SK-N-SH (cell line): ENCODE measurements around the gene TMED1. TPM values are rescaled to one million over a fixed set of nuclear protein-coding genes. Genes with fewer than 3 reads are reported as not detected.

Experiments used
- CTCF ChIA-PET: fragments of 300-600, 350-600 bp; formaldehyde crosslinking; extraction: SDS; loops from one replicate; lab custom pipeline; 2021; lab: Yijun Ruan, JAX
- POLR2A ChIA-PET: fragments of 350-600 bp; sonication (Branson Sonifier 250); formaldehyde crosslinking; extraction: SDS; loops from one replicate; lab custom pipeline; 2020; ENCODE audit warnings: antibody characterized with exemption, inconsistent platforms; lab: Yijun Ruan, JAX
- DNase-seq: peaks from one replicate; pipeline ENCODE4 v3.0.0; 2012
- H2AFZ ChIP-seq: fragments of 200-600 bp; sonication (generic); 2 replicates; pipeline ENCODE4 v1.8.1; 2016; ENCODE audit warnings: antibody characterized with exemption, mild to moderate bottlenecking, low read depth
- H3F3A ChIP-seq: fragments of 200-600 bp; sonication (generic); replicated peaks from 2 replicates; pipeline ENCODE3; 2016; ENCODE audit warnings: antibody characterized with exemption, mild to moderate bottlenecking; ENCODE audit not compliant: insufficient read depth
- H3K27ac ChIP-seq, 2 experiments: fragments of 200-500 bp in 1 of 2; fragments of 200-600 bp in 1 of 2; sonication (Bioruptor generic) in 1 of 2; sonication (generic), shearing (Covaris generic) in 1 of 2; 2 replicates each; pipeline versions ENCODE4 v1.5.1 to v1.6.1; 2014 to 2016; ENCODE audit warnings: low read depth in 2 of 2, inconsistent platforms in 1 of 2, low read length in 1 of 2, mild to moderate bottlenecking in 1 of 2, mixed read lengths in 1 of 2
- H3K27me3 ChIP-seq: fragments of 200-600 bp; sonication (generic), shearing (Covaris generic); 2 replicates; pipeline ENCODE4 v1.6.1; 2016; ENCODE audit warnings: mixed run types; ENCODE audit not compliant: insufficient read depth
- H3K36me3 ChIP-seq, 2 experiments: fragments of 200-500 bp in 1 of 2; fragments of 200-600 bp in 1 of 2; sonication (Bioruptor generic) in 1 of 2; sonication (generic) in 1 of 2; replicated peaks in 1 of 2; 2 replicates each; pipeline versions ENCODE3 to v1.5.1; 2014 to 2016; ENCODE audit warnings: low read length in 1 of 2, mild to moderate bottlenecking in 1 of 2; ENCODE audit not compliant: insufficient read depth in 2 of 2, control insufficient read depth in 1 of 2
- H3K4me1 ChIP-seq, 2 experiments: fragments of 200-500 bp in 1 of 2; fragments of 200-600 bp in 1 of 2; sonication (Bioruptor generic) in 1 of 2; sonication (generic), shearing (Covaris generic) in 1 of 2; 2 replicates each; pipeline versions ENCODE4 v1.5.1 to v1.6.1; 2014 to 2016; ENCODE audit warnings: low read depth in 1 of 2, low read length in 1 of 2, mixed run types in 1 of 2; ENCODE audit not compliant: insufficient read depth in 2 of 2, control insufficient read depth in 1 of 2
- H3K4me2 ChIP-seq: fragments of 200-600 bp; sonication (generic), shearing (Covaris generic); 2 replicates; pipeline ENCODE4 v1.6.1; 2017; ENCODE audit warnings: mixed run types
- H3K4me3 ChIP-seq, 2 experiments: fragments of 200-500 bp in 1 of 2; fragments of 200-600 bp in 1 of 2; sonication (Bioruptor generic) in 1 of 2; sonication (generic), shearing (Covaris generic) in 1 of 2; 2 replicates each; pipeline versions ENCODE4 v1.5.1 to v1.8.1; 2014 to 2016; ENCODE audit warnings: low read depth in 2 of 2, inconsistent platforms in 1 of 2, low read length in 1 of 2, mild to moderate bottlenecking in 1 of 2, mixed read lengths in 1 of 2, moderate library complexity in 1 of 2
- H3K79me2 ChIP-seq: fragments of 200-600 bp; sonication (generic); 2 replicates; pipeline ENCODE4 v1.8.1; 2017; ENCODE audit warnings: mild to moderate bottlenecking; ENCODE audit not compliant: insufficient read depth
- H3K9ac ChIP-seq: fragments of 200-600 bp; sonication (generic); 2 replicates; pipeline ENCODE4 v1.6.1; 2017; ENCODE audit warnings: mixed run types
- H3K9me2 ChIP-seq: fragments of 200-600 bp; sonication (generic); 2 replicates; pipeline ENCODE4 v1.6.1; 2017; ENCODE audit warnings: mixed run types
- H3K9me3 ChIP-seq: fragments of 200-600 bp; sonication (generic); 2 replicates; pipeline ENCODE4 v1.6.1; 2017; ENCODE audit warnings: mixed run types, mild to moderate bottlenecking, moderate library complexity
- H4K20me1 ChIP-seq: fragments of 200-600 bp; sonication (generic); 2 replicates; pipeline ENCODE4 v1.6.1; 2017; ENCODE audit warnings: mild to moderate bottlenecking, mixed run types; ENCODE audit not compliant: insufficient read depth
- ELF1 ChIP-seq: IDR thresholded peaks from 2 replicates; pipeline ENCODE4 v1.4.0; 2012
- EZH2phosphoT487 ChIP-seq: fragments of 200-600 bp; sonication (generic); IDR thresholded peaks from 2 replicates; pipeline ENCODE4 v1.6.1; 2017; ENCODE audit warnings: low read depth, mixed run types, mild to moderate bottlenecking, antibody characterized with exemption, moderate library complexity, borderline replicate concordance
- FOSL2 ChIP-seq: IDR thresholded peaks from 2 replicates; pipeline ENCODE4 v1.4.0; 2012; ENCODE audit warnings: low read depth, mild to moderate bottlenecking, moderate library complexity, borderline replicate concordance
- FOXM1 ChIP-seq: IDR thresholded peaks from 2 replicates; pipeline ENCODE4 v1.4.0; 2012; ENCODE audit warnings: low read depth, mild to moderate bottlenecking
- GABPA ChIP-seq: IDR thresholded peaks from 2 replicates; pipeline ENCODE4 v1.4.0; 2012; ENCODE audit warnings: low read depth, mild to moderate bottlenecking
- JUND ChIP-seq: IDR thresholded peaks from 2 replicates; pipeline ENCODE4 v1.4.0; 2012
- MEF2A ChIP-seq: IDR thresholded peaks from 2 replicates; pipeline ENCODE4 v1.4.0; 2012; ENCODE audit warnings: low read depth, borderline replicate concordance
- NFIC ChIP-seq: IDR thresholded peaks from 2 replicates; pipeline ENCODE4 v1.4.0; 2012; ENCODE audit warnings: borderline replicate concordance
- NRF1 ChIP-seq: IDR thresholded peaks from 2 replicates; pipeline ENCODE4 v1.6.1; 2012; ENCODE audit warnings: low read depth, mild to moderate bottlenecking, low read length
- RCOR1 ChIP-seq: fragments of 150-350 bp; IDR thresholded peaks from 2 replicates; pipeline ENCODE4 v1.6.1; 2017; ENCODE audit warnings: antibody characterized with exemption, low read length
- RFX5 ChIP-seq: IDR thresholded peaks from 2 replicates; pipeline ENCODE4 v1.6.1; 2012; ENCODE audit warnings: mild to moderate bottlenecking, improper control_type of control experiment, low read length
- RXRA ChIP-seq: IDR thresholded peaks from 2 replicates; pipeline ENCODE4 v1.4.0; 2012; ENCODE audit warnings: low read depth, mild to moderate bottlenecking, borderline replicate concordance
- SMC3 ChIP-seq: IDR thresholded peaks from 2 replicates; pipeline ENCODE4 v1.6.1; 2012; ENCODE audit warnings: low read depth, low read length, improper control_type of control experiment
- TCF12 ChIP-seq: IDR thresholded peaks from 2 replicates; pipeline ENCODE4 v1.4.0; 2012
- TEAD4 ChIP-seq: IDR thresholded peaks from 2 replicates; pipeline ENCODE4 v1.4.0; 2012; ENCODE audit warnings: mild to moderate bottlenecking, borderline replicate concordance; ENCODE audit not compliant: insufficient read depth
- WGBS: methylation state at CpG from one replicate; pipeline ENCODE4 v1.1.6; 2017; ENCODE audit warnings: low lambda C conversion rate; 5-methylcytosine and 5-hydroxymethylcytosine counted together
- polyA plus RNA-seq, 3 experiments: library from polyadenylated mRNA; depleted of rRNA; stranded (reverse); fragments of >200 nt; gene quantifications; 2 replicates each; pipeline ENCODE4 v1.2.3, GENCODE V29; 2012
- TF ChIP-seq, protein P1 (sequence below): fragments of 200-600 bp; sonication (generic); IDR thresholded peaks from 2 replicates; pipeline ENCODE4 v1.6.1; 2017; ENCODE audit warnings: antibody characterized with exemption, mild to moderate bottlenecking, moderate library complexity
- TF ChIP-seq, protein P2 (sequence below): IDR thresholded peaks from 2 replicates; pipeline ENCODE4; 2012
- TF ChIP-seq, protein P3 (sequence below): fragments of 150-350 bp; IDR thresholded peaks from 2 replicates; pipeline ENCODE4 v1.6.1; 2017; ENCODE audit warnings: antibody characterized with exemption, low read length, low read depth, borderline replicate concordance
- TF ChIP-seq, protein P4 (sequence below): IDR thresholded peaks from 2 replicates; pipeline ENCODE4 v1.4.0; 2012; ENCODE audit warnings: low read depth

Gene TMED1
- polyA plus RNA-seq, 1 of the 3 experiments (the other 2 are of a cell fraction), result 92.4 TPM

DNA sequence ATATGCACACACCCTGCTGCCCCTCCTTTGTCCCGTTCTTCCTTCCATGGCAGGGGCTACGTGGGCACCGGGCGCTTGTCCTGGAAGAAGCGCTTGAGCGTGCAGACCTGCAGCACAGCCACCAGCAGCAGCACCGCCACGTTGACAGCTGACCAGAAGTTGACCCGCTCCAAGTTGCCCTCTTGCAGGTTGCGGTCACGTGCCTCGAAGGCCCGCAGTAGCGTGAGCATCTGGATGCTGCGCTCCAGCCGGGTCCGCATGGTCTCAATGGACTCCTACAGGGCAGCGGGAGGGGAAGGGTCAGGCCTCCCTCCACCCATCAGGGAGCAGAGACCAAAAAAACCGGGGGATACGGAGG, 3.1 kb downstream of the TMED1 start:
- DNase-seq, result no peak
- POLR2A ChIA-PET, result no interaction called here
- H3K27ac ChIP-seq, result no peak overlapping the region
- H3K27me3 ChIP-seq, result no peaks in the 10 kb centered on the region
- H3K9me2 ChIP-seq, result no peaks in the 10 kb centered on the region
- H3K36me3 ChIP-seq, result peaks cover 8 to 24% of the 10 kb centered on the region in 2 experiments
- no peaks in the 10 kb centered on the region for H3K9me3 ChIP-seq
- peaks cover 0 to 13% of the 10 kb centered on the region in 2 experiments; a peak in 1 of 4 replicates for H3K4me1 ChIP-seq
- 0 out of 2 replicates have a peak, but pooled peaks cover 10% of the 10 kb centered on the region for H3K79me2 ChIP-seq
- no peak for TF ChIP-seq TCF12
- no peak for TF ChIP-seq FOSL2
- no peak for TF ChIP-seq MEF2A
- TF ChIP-seq, protein P1, sequence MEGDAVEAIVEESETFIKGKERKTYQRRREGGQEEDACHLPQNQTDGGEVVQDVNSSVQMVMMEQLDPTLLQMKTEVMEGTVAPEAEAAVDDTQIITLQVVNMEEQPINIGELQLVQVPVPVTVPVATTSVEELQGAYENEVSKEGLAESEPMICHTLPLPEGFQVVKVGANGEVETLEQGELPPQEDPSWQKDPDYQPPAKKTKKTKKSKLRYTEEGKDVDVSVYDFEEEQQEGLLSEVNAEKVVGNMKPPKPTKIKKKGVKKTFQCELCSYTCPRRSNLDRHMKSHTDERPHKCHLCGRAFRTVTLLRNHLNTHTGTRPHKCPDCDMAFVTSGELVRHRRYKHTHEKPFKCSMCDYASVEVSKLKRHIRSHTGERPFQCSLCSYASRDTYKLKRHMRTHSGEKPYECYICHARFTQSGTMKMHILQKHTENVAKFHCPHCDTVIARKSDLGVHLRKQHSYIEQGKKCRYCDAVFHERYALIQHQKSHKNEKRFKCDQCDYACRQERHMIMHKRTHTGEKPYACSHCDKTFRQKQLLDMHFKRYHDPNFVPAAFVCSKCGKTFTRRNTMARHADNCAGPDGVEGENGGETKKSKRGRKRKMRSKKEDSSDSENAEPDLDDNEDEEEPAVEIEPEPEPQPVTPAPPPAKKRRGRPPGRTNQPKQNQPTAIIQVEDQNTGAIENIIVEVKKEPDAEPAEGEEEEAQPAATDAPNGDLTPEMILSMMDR, result no peak
- TF ChIP-seq, protein P2, sequence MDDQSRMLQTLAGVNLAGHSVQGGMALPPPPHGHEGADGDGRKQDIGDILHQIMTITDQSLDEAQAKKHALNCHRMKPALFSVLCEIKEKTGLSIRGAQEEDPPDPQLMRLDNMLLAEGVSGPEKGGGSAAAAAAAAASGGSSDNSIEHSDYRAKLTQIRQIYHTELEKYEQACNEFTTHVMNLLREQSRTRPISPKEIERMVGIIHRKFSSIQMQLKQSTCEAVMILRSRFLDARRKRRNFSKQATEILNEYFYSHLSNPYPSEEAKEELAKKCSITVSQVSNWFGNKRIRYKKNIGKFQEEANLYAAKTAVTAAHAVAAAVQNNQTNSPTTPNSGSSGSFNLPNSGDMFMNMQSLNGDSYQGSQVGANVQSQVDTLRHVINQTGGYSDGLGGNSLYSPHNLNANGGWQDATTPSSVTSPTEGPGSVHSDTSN, result no peak
- no peak for TF ChIP-seq RXRA
- TF ChIP-seq FOXM1, result no peak
- TF ChIP-seq, protein P3, sequence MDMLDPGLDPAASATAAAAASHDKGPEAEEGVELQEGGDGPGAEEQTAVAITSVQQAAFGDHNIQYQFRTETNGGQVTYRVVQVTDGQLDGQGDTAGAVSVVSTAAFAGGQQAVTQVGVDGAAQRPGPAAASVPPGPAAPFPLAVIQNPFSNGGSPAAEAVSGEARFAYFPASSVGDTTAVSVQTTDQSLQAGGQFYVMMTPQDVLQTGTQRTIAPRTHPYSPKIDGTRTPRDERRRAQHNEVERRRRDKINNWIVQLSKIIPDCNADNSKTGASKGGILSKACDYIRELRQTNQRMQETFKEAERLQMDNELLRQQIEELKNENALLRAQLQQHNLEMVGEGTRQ, result no peak
- TF ChIP-seq EZH2phosphoT487, result no peak
- TF ChIP-seq GABPA, result no peak
- no peak for TF ChIP-seq RFX5
- no peak for TF ChIP-seq RCOR1
- no peak for TF ChIP-seq NFIC
- TF ChIP-seq, protein P4, sequence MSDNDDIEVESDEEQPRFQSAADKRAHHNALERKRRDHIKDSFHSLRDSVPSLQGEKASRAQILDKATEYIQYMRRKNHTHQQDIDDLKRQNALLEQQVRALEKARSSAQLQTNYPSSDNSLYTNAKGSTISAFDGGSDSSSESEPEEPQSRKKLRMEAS, result no peak
- TF ChIP-seq NRF1, result no peak
- TF ChIP-seq JUND, result no peak
- TF ChIP-seq TEAD4, result no peak
- no peak for TF ChIP-seq ELF1
- no peak for TF ChIP-seq SMC3
- CTCF ChIA-PET, result interaction anchor here (1.0 kb wide), 3 partner anchors 28 to 38 kb away, joined by 3 read pairs; no protein-coding TSS in a partner anchor
- H2AFZ ChIP-seq, result no peak overlapping the region
- peaks cover 10% of the 10 kb centered on the region for H3F3A ChIP-seq
- no peak overlapping the region for H3K4me3 ChIP-seq
- no peak overlapping the region for H3K9ac ChIP-seq
- no peak overlapping the region for H3K4me2 ChIP-seq
- 97% methylated on average over 6 of the region's 20 CpGs for WGBS
- H4K20me1 ChIP-seq, result no peaks in the 10 kb centered on the region
